ENCODE data around the gene RFC2.
"Not testable (repeated sequence)": the region's sequence is repeated elsewhere in the genome, so short reads cannot be mapped to it uniquely, and the experiment has no call there.

The RFC2 gene

GRCh38 chr7:74216361-74216761, 37.8 kb downstream of the RFC2 start:
- TF ChIP-seq CTCF (IDR thresholded peaks at IDR 0.05), result no peak
- H3K9me3 ChIP-seq (ENCODE audit: control insufficient read depth, low read length), result no peaks in the 10 kb centered on the region

GRCh38 chr7:74215921-74216320, 38.3 kb downstream of the RFC2 start:
- no peak for TF ChIP-seq CTCF (IDR thresholded peaks at IDR 0.05)

More at GRCh38 chr7:74216361-74216761, 37.8 kb downstream of the RFC2 start:
- no peak overlapping the region for H3K4me3 ChIP-seq (ENCODE audit: low read depth, low read length)
- no peaks in the 10 kb centered on the region for H3K79me2 ChIP-seq
- no peak overlapping the region for H3K4me2 ChIP-seq (ENCODE audit: low read length)
- H3K27ac ChIP-seq, result no peak overlapping the region
- H2AFZ ChIP-seq, result no peak overlapping the region
- H3K4me1 ChIP-seq, result no peaks in the 10 kb centered on the region
- no peak overlapping the region for H3K9ac ChIP-seq
- H3K27me3 ChIP-seq (ENCODE audit: control insufficient read depth, insufficient read depth, low read length), result no peaks in the 10 kb centered on the region
- H3K36me3 ChIP-seq (ENCODE audit: control insufficient read depth, insufficient read depth, low read length), result no peaks in the 10 kb centered on the region

GRCh38 chr7:74214816-74215630, 39.2 kb downstream of the RFC2 start:
- no peak for TF ChIP-seq CTCF (IDR thresholded peaks at IDR 0.05)
- no peaks in the 10 kb centered on the region for H3K36me3 ChIP-seq (ENCODE audit: control insufficient read depth, insufficient read depth, low read length)
- no peak overlapping the region for H3K4me3 ChIP-seq (ENCODE audit: low read depth, low read length)
- no peak overlapping the region for H2AFZ ChIP-seq
- H3K4me1 ChIP-seq, result no peaks in the 10 kb centered on the region
- H3K4me2 ChIP-seq (ENCODE audit: low read length), result no peak overlapping the region
- no peaks in the 10 kb centered on the region for H3K79me2 ChIP-seq
- H3K27ac ChIP-seq, result no peak overlapping the region
- no peaks in the 10 kb centered on the region for H3K9me3 ChIP-seq (ENCODE audit: control insufficient read depth, low read length)
- no peak overlapping the region for H3K9ac ChIP-seq
- H3K27me3 ChIP-seq (ENCODE audit: control insufficient read depth, insufficient read depth, low read length), result no peaks in the 10 kb centered on the region

More at GRCh38 chr7:74215921-74216320, 38.3 kb downstream of the RFC2 start:
- H3K4me1 ChIP-seq, result no peaks in the 10 kb centered on the region
- H2AFZ ChIP-seq, result no peak overlapping the region
- H3K9me3 ChIP-seq (ENCODE audit: control insufficient read depth, low read length), result no peaks in the 10 kb centered on the region
- H3K27ac ChIP-seq, result no peak overlapping the region
- H3K79me2 ChIP-seq, result no peaks in the 10 kb centered on the region
- no peaks in the 10 kb centered on the region for H3K27me3 ChIP-seq (ENCODE audit: control insufficient read depth, insufficient read depth, low read length)
- no peak overlapping the region for H3K4me3 ChIP-seq (ENCODE audit: low read depth, low read length)
- H3K36me3 ChIP-seq (ENCODE audit: control insufficient read depth, insufficient read depth, low read length), result no peaks in the 10 kb centered on the region
- no peak overlapping the region for H3K9ac ChIP-seq
- H3K4me2 ChIP-seq (ENCODE audit: low read length), result no peak overlapping the region

- no peaks in the 10 kb centered on the region for H3K79me2 ChIP-seq
- H3K4me3 ChIP-seq (ENCODE audit: low read depth, low read length), result no peak overlapping the region
- no peak overlapping the region for H3K4me2 ChIP-seq (ENCODE audit: low read length)
- H3K27me3 ChIP-seq (ENCODE audit: control insufficient read depth, insufficient read depth, low read length), result no peaks in the 10 kb centered on the region
- no peaks in the 10 kb centered on the region for H3K9me3 ChIP-seq (ENCODE audit: control insufficient read depth, low read length)
- H2AFZ ChIP-seq, result no peak overlapping the region
- H3K36me3 ChIP-seq (ENCODE audit: control insufficient read depth, insufficient read depth, low read length), result no peaks in the 10 kb centered on the region
- H3K4me1 ChIP-seq, result no peaks in the 10 kb centered on the region
- H3K27ac ChIP-seq, result no peak overlapping the region
- no peak for TF ChIP-seq CTCF (IDR thresholded peaks at IDR 0.05)
- no peak overlapping the region for H3K9ac ChIP-seq
Measured at GRCh38 chr7:74212661-74213060, 41.5 kb downstream of the RFC2 start.

GRCh38 chr7:74208241-74208640, 46.0 kb downstream of the RFC2 start:
- not testable (repeated sequence) for H3K79me2 ChIP-seq; H3K4me3 ChIP-seq (ENCODE audit: low read depth, low read length); H3K27me3 ChIP-seq (ENCODE audit: control insufficient read depth, insufficient read depth, low read length); H3K27ac ChIP-seq; H3K9ac ChIP-seq; H3K4me1 ChIP-seq; H3K36me3 ChIP-seq (ENCODE audit: control insufficient read depth, insufficient read depth, low read length); H2AFZ ChIP-seq; H3K9me3 ChIP-seq (ENCODE audit: control insufficient read depth, low read length); H3K4me2 ChIP-seq (ENCODE audit: low read length)
